Neural progenitor cell (in vitro differentiated cells): ENCODE measurements around the gene AP1S1.

Source experiments
- CTCF ChIP-seq: fragments of 200-600 bp; sonication (generic); IDR thresholded peaks from 2 replicates; pipeline ENCODE4 v1.5.1; 2017; ENCODE audit warnings: antibody characterized with exemption, mild to moderate bottlenecking
- EZH2 ChIP-seq: fragments of 200-600 bp; sonication (generic); IDR thresholded peaks from 2 replicates; pipeline ENCODE4 v1.6.1; 2017; ENCODE audit warnings: antibody characterized with exemption, mild to moderate bottlenecking, moderate library complexity
- EZH2phosphoT487 ChIP-seq: fragments of 200-600 bp; sonication (generic); IDR thresholded peaks from 2 replicates; pipeline ENCODE4 v1.6.1; 2017; ENCODE audit warnings: antibody characterized with exemption

- TF ChIP-seq CTCF (no peak), EZH2phosphoT487 (no peak), EZH2 (peak; percentile 43)
Measured at GRCh38 chr7:101166909-101167644, 12.8 kb downstream of the AP1S1 start.
